Measurements from ENCODE around the gene CDK5.

CDK5 gene

DNA sequence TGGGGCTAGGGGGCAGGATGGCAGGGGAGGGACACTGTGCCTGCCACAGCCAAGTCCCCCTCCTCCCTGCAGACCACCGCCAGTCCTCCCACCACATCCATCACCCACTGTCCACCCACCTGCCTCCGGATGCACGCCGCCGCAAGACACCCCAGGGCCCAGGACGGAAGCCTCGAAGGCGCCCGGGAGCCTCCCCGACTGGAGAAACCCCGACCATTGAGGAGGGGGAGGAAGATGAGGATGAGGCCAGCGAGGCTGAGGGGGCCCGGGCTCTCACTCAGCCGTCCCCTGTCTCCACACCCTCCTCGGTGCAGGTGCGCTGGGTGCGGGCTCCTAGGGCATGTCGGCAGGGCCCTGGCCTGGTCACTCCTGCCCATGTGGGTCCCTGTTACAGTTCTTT is 6.8 kb upstream of the CDK5 start:
- TF ChIP-seq, protein P1, sequence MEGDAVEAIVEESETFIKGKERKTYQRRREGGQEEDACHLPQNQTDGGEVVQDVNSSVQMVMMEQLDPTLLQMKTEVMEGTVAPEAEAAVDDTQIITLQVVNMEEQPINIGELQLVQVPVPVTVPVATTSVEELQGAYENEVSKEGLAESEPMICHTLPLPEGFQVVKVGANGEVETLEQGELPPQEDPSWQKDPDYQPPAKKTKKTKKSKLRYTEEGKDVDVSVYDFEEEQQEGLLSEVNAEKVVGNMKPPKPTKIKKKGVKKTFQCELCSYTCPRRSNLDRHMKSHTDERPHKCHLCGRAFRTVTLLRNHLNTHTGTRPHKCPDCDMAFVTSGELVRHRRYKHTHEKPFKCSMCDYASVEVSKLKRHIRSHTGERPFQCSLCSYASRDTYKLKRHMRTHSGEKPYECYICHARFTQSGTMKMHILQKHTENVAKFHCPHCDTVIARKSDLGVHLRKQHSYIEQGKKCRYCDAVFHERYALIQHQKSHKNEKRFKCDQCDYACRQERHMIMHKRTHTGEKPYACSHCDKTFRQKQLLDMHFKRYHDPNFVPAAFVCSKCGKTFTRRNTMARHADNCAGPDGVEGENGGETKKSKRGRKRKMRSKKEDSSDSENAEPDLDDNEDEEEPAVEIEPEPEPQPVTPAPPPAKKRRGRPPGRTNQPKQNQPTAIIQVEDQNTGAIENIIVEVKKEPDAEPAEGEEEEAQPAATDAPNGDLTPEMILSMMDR (IDR thresholded peaks at IDR 0.05; ENCODE audit: borderline replicate concordance, insufficient read depth, low read depth, low read length), result no peak
- H3K4me3 ChIP-seq (ENCODE audit: low read depth, low read length), result no peak overlapping the region

DNA sequence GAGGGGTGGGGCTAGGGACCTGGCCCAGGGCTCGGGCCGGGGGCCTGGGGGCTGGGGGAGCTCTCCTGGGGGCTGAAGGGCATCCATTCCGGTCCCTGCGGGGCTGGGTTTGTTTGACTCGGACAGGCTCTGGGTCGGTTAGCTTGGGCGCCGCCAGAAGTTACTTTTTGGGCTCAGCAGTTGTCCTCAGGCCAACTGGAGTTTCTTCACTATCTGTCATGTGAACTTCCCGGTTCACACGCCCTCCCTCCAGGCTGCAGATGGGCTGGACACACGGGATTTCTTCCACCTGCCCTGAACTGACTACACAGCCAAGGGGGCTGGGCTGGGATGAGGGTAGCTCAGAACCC is 5.5 kb upstream of the CDK5 start:
- TF ChIP-seq, protein P1 (IDR thresholded peaks at IDR 0.05; ENCODE audit: borderline replicate concordance, insufficient read depth, low read depth, low read length), result no peak
- H3K4me3 ChIP-seq (ENCODE audit: low read depth, low read length), result no peak overlapping the region

DNA sequence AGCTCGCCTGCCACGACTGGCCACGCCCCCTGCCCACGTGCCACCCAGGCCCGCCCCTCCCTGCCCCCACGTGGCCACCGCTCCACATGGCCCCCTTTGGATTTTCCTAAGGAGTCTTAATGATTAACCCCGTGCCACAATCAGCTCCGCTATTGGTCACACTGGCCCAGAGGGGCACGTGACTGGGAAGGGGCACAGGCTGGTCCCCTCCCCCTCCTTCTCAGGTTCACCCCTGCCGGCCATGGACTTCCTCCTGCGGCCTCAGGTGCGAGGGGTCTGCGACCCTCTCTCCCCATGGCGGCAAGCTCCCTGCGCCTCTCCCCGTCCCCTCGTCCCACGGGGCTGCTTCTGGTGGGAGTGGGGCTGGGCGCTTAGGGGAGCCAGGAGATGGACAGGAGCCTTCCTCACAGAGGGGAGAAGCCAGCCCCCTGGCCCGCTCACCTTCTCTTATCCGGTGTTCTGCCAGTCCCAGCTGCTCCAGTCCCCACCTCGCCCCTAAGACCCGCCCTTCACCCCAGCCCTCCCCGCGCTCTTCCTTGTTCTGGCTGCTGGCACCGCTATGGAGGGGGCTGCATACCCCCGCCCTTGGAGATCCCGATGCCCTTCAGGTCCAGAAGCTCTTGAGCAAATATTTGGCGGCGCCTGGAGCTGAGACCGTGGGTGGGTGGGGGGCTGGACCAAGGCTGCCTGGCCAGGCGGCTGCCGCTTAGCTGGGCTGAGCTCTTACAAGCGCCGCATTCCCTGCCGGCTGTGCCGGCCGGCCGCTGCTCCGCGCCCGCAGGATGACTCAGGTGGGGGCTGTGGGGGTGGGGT is 4.9 kb upstream of the CDK5 start:
- TF ChIP-seq, protein P1 (IDR thresholded peaks at IDR 0.05; ENCODE audit: borderline replicate concordance, insufficient read depth, low read depth, low read length), result no peak
- H3K4me3 ChIP-seq (ENCODE audit: low read depth, low read length), result no peak overlapping the region

DNA sequence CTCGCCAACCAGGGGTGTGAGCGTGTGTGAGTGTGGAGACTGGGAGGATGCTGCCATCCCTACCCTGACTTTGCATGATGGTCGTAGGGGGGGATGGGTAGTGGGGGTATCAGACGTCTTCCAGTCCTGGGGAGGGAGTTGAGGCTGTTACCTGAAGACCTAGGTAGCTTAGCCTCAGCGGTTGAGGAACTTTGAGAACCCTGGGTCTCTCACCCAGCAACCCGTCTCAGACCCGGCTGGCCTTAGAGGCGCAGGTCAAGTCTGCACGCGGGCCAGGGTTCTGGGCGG is 4.4 kb upstream of the CDK5 start:
- TF ChIP-seq, protein P1 (IDR thresholded peaks at IDR 0.05; ENCODE audit: borderline replicate concordance, insufficient read depth, low read depth, low read length), result no peak

DNA sequence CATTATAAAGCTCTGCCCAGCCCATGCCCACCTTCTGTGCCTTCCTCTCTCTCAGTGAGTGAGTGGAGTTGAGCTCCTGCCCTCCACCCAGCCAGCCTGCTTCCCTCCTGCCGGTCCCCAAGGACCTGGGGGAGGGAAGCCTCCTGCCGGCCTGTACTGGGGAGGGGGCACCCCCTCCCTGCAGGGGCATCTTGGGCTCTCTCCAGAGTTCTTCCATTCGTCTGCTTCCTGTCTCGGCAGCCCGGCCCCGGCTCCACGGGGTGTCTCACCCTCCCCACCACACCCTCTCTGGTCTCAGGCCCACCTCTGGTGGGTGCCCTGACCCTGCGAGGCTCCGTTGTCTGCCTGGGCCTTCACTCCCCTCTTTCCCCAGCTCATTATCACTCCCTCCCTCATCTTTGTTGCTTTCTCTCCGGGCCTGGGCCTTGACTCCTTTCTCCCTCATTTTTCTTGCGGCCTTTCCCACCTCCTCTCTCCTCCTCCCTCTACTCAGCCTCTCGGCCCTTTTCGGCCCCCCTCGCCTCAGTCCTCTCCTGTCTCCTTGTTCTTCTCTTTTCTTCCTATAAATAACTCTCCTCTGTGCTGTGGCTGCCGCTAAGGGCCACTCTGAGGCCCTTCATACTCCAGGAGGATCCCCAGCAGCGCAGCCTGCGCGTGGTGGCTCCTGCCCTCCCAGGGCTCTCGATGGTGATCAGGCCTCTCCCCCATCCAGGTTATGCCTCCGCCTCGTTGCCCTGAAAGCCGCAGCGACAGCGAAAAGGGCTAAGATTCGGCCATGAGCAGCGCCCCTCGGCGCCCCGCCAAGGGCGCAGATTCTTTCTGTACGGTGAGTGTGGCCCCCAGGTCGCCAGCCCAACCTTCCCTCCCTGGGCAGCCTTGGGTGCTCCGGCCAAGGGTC is 3.8 kb upstream of the CDK5 start:
- H3K4me3 ChIP-seq (ENCODE audit: low read depth, low read length), result no peak overlapping the region
- TF ChIP-seq, protein P1 (IDR thresholded peaks at IDR 0.05; ENCODE audit: borderline replicate concordance, insufficient read depth, low read depth, low read length), result no peak

More for the DNA sequence above, 4.4 kb upstream of the CDK5 start:
- H3K4me3 ChIP-seq (ENCODE audit: low read depth, low read length), result no peak overlapping the region

DNA sequence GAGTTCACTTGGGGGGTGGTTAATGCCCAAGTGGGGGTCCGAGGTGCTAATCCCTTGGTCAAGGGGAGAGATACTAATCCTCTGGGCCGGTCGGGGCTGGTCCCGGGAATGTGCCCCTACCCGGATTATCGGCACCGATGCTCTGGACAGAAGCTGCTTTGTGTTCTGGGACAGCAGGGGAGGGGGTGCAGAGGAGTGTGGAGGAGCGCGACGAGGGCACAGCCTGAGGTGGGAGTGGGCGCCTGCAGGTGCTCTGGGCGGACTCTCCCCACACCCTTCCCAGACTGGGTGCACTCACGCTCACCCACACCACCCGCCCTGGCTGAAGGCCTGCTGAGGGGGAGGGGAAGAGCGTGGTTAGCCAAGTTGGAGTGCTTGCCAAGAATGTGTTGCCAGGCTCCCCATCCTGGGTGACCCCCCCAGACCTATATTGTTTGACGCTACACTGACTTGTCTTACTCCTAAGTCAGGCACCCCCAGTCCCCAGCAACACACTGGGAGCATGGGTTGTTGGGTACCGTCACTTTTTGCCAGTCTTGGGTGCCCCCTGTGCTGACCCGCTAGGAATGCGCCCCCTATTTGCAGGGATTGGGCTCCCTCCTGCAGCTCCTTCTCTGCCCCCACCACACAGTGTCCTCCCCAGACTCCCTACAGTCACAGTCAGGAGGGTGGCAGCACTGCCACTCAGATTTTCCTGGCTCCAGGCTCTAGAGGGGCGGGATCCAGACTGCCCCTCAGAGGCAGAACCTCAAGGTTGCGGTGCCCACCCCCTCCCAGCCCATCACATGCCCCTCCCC is 2.9 kb upstream of the CDK5 start:
- peak overlapping the region; percentile 88 for H3K4me3 ChIP-seq (ENCODE audit: low read depth, low read length)
- TF ChIP-seq, protein P1 (IDR thresholded peaks at IDR 0.05; ENCODE audit: borderline replicate concordance, insufficient read depth, low read depth, low read length), result 0 out of 2 replicates have a peak, but pooled peaks have one; percentile 10

Measured in GM12875 (cell line).